Measurements from ENCODE around the gene SLC25A45.

SLC25A45 gene

GRCh38 chr11:65377036-65377435 is 5.4 kb downstream of the SLC25A45 start:
- TF ChIP-seq, protein P1, sequence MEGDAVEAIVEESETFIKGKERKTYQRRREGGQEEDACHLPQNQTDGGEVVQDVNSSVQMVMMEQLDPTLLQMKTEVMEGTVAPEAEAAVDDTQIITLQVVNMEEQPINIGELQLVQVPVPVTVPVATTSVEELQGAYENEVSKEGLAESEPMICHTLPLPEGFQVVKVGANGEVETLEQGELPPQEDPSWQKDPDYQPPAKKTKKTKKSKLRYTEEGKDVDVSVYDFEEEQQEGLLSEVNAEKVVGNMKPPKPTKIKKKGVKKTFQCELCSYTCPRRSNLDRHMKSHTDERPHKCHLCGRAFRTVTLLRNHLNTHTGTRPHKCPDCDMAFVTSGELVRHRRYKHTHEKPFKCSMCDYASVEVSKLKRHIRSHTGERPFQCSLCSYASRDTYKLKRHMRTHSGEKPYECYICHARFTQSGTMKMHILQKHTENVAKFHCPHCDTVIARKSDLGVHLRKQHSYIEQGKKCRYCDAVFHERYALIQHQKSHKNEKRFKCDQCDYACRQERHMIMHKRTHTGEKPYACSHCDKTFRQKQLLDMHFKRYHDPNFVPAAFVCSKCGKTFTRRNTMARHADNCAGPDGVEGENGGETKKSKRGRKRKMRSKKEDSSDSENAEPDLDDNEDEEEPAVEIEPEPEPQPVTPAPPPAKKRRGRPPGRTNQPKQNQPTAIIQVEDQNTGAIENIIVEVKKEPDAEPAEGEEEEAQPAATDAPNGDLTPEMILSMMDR (IDR thresholded peaks at IDR 0.05; ENCODE audit: insufficient read depth, low read length, missing control alignments) = no peak
- H3K4me3 ChIP-seq (ENCODE audit: low read depth, low read length) = no peak overlapping the region
- ChIA-PET CTCF (no interaction called here), POLR2A (no interaction called here)
- DNase-seq (ENCODE audit: low read depth, low spot score) = no peak

DNA sequence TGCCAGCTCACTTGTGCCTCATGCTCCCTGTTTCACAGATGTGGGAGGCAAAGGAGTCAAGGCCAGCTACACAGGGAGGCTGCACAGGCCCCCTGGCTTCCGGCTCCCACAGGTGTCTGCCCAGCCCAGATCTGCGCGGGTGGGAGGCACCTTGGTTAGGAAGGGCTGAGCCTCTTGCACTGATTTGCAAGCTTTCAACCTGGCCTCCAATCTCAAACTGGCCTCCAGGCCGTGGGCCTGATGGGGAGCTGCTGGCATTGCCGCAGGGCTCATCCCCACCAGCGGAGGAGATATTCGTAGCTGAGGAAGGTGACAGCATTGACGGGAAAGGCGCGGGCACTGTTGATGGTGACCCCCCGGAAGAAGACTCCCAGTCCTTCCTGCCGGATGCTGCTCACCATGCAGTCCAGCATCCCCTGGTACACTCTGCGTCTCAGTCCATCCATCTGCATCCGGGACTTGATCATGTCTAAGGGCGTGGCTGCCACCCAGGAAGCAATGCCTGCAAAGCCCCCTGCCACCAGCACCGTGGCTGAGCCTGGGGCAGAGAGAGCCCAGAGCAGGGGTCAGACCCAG is 6.2 kb downstream of the SLC25A45 start:
- CTCF ChIA-PET = no interaction called here
- no peak for DNase-seq (ENCODE audit: low read depth, low spot score)
- H3K4me3 ChIP-seq (ENCODE audit: low read depth, low read length) = no peak overlapping the region
- POLR2A ChIA-PET = interaction anchor here (1.2 kb wide), 1 partner anchor 130 kb away, joined by 3 read pairs; no protein-coding TSS in a partner anchor
- TF ChIP-seq, protein P1 (IDR thresholded peaks at IDR 0.05; ENCODE audit: insufficient read depth, low read length, missing control alignments) = no peak

GRCh38 chr11:65375012-65375411 is 7.4 kb downstream of the SLC25A45 start:
- no peak overlapping the region for H3K4me3 ChIP-seq (ENCODE audit: low read depth, low read length)
- POLR2A ChIA-PET = interaction anchor here (0.6 kb wide), 1 partner anchor 133 kb away, joined by 3 read pairs; no protein-coding TSS in a partner anchor
- CTCF ChIA-PET = interaction anchor here (0.7 to 1.4 kb wide), 3 partner anchors 12 to 198 kb away, joined by 3 to 5 read pairs (median 3); partner anchors contain the start of gene FRMD8
- TF ChIP-seq, protein P1 (IDR thresholded peaks at IDR 0.05; ENCODE audit: insufficient read depth, low read length, missing control alignments) = no peak
- DNase-seq (ENCODE audit: low read depth, low spot score) = no peak

DNA sequence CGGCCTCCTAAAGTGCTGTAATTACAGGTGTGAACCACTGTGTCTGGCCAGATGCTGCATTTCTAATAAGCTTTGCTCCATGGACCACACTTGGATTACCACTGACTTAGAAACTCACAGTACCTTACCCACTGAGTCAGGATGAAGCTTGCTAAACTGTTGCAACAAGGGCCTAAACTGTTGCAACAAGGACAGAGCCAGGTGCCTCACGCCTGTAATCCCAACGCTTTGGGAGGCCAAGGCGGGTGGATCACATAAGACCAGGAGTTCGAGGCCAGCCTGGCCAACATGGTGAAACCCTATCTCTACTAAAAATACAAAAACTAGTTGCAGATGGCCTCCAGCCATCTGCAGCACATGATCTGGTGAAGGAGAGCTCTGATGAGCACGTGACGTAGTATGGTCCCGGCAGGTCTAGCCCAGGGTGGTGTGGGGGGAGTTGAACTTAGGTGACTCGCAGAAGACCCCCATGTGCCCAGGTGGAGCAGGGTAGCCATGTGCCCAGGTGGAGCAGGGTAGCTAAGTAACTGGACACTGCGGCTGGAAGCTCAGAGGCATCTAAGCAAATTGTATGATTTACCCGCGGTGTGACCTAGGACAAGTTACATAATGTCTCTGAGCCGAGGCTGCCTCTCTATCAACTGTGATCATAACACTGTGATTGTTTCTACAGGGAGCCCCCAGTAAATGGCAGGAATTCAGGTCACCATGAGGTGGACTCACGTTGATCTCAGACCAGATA is 8.4 kb downstream of the SLC25A45 start:
- no peak for DNase-seq (ENCODE audit: low read depth, low spot score)
- CTCF ChIA-PET = interaction anchor here (0.6 to 2.7 kb wide), 8 partner anchors 8 to 199 kb away, joined by 3 to 9 read pairs (median 3); no protein-coding TSS in a partner anchor
- no peak overlapping the region for H3K4me3 ChIP-seq (ENCODE audit: low read depth, low read length)
- TF ChIP-seq, protein P1 (IDR thresholded peaks at IDR 0.05; ENCODE audit: insufficient read depth, low read length, missing control alignments) = no peak
- POLR2A ChIA-PET = interaction anchor here (0.9 to 1.0 kb wide), 2 partner anchors 9 to 12 kb away, joined by 3 to 4 read pairs; partner anchors contain the start of genes FRMD8 and SLC25A45

- POLR2A ChIA-PET = interaction anchor here (0.5 to 2.5 kb wide), 12 partner anchors 12 to 137 kb away, joined by 3 to 33 read pairs (median 4); partner anchors contain the start of genes MALAT1, NEAT1 and SLC25A45
- no peak overlapping the region for H3K4me3 ChIP-seq (ENCODE audit: low read depth, low read length)
- DNase-seq (ENCODE audit: low read depth, low spot score) = no peak
- TF ChIP-seq, protein P1 (IDR thresholded peaks at IDR 0.05; ENCODE audit: insufficient read depth, low read length, missing control alignments) = no peak
- CTCF ChIA-PET = interaction anchor here (0.7 to 5.4 kb wide), 13 partner anchors 10 to 223 kb away, joined by 3 to 37 read pairs (median 5); partner anchors contain the start of genes SCYL1 and SLC25A45
These were observed 11.8 kb downstream of the SLC25A45 start for GRCh38 chr11:65370659-65371049.

- no peak for DNase-seq (ENCODE audit: low read depth, low spot score)
- no peak overlapping the region for H3K4me3 ChIP-seq (ENCODE audit: low read depth, low read length)
- ChIA-PET POLR2A (no interaction called here), CTCF (interaction anchor here (1.0 to 5.4 kb wide), 5 partner anchors 10 to 143 kb away, joined by 4 to 37 read pairs (median 7); partner anchors contain the start of gene SLC25A45)
- TF ChIP-seq, protein P1 (IDR thresholded peaks at IDR 0.05; ENCODE audit: insufficient read depth, low read length, missing control alignments) = peak; percentile 67
These were observed 16.1 kb downstream of the SLC25A45 start for GRCh38 chr11:65366340-65366773.
